Pons (tissue), 1 donor: Measurements from ENCODE around the gene PSMD4.
A peak's percentile ranks its signal among the peaks of the same experiment; 100 is the strongest.
"Not testable (repeated sequence)": the region's sequence is repeated elsewhere in the genome, so short reads cannot be mapped to it uniquely, and the experiment has no call there.

Experiments used
- DNase-seq: peaks from one replicate; pipeline ENCODE4 v3.0.0-alpha.2; 2016; ENCODE audit warnings: low spot score

PSMD4 gene

DNA sequence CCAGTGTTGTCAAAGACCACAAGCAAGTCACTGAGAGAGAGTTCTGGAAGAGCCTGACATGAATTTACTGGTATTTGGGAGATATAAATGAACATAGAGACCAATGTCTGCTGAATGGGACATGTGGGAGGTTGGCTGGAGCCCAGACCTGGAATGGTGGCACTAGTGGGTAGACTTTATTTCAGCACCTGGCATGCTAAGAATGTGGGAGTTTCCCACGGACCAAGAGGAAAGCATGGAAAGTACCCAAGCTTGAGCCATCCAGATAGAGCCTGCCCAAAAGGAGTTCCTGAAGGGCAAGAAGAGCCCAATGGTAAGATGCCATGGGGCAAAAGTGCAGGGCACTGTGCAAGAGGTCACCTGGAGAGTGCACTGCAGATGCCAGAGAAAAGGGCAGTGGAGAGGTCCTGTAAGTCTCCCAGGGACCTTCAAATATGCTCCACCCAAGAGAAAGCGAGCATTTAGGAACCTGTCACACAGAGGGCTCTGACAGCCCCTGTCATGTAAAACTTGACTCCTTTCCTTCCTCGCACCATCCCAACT is 19.5 kb downstream of the PSMD4 start:
- no peak for DNase-seq

DNA sequence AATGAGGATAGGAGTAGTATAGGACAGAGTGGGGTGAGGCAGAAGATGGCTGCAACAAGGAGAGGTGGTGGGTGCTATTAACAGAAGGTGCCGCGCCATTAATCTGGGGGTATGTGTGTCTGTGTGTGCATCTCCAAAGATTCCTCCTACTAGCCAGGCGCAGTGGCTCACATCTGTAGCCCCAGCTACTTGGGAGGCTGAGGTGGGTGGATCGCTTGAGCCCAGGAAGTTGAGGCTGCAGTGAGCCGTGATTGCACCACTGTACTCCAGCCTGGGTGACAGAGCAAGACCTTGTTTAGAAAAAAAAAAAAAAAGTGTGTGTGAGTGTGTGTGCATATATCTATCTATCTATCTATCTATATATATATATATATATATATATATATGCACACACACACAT is 20.8 kb downstream of the PSMD4 start:
- not testable (repeated sequence) for DNase-seq

DNA sequence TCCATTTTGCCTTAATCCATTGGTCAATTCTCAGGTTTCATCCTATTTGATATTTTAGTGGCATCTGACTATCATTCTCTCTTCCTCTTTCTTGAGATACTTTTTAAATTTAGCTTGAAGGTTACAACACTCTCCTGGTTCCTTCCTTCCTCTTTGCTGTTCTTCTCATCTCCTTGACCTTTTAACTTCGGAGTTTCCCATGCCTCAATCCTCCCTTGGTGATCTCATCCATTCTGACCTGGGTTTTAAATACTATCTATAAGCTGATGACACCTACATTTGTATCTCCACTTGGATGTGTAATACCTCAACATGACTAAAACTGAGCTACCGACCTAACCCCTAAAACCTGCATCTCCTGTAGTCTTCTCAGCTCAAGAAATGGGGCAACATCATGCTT is 22.7 kb downstream of the PSMD4 start:
- DNase-seq: peak; percentile 56

DNA sequence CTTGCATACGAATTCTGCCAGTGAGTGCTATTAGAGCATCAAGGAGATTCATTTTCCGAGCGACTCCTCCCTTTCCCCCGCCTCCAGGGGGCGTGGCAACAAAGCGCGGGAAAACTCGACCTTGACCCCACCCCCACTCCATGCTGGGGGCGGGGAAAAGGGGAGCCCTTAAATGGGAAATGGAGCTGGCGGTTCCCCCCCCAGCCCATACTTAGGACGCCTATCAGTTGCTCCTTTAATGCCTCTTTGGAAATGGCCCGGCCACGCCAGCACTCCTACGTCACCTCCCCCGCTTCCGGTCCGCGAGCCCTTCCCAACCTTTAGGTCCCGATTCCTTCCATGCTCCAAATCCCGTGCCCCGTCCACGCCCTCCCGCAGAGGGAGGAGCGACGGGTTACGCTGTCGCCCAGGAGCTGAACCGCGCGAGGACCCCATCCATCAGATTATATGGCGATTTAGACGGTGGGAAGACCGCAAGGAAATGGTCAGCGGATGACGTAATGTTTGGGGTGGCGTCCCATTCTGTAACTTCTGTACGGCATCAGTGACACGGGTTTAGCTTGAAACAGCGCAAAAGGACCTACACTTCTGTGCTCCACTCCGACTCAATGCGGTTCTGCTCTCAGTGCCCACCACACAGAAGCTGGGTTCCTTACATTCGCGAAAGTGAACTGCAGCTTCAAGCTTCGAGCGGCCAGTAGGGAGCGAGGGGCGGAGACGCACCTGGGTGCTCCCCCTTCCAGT is 26.9 kb downstream of the PSMD4 start:
- DNase-seq: peak; percentile 98

DNA sequence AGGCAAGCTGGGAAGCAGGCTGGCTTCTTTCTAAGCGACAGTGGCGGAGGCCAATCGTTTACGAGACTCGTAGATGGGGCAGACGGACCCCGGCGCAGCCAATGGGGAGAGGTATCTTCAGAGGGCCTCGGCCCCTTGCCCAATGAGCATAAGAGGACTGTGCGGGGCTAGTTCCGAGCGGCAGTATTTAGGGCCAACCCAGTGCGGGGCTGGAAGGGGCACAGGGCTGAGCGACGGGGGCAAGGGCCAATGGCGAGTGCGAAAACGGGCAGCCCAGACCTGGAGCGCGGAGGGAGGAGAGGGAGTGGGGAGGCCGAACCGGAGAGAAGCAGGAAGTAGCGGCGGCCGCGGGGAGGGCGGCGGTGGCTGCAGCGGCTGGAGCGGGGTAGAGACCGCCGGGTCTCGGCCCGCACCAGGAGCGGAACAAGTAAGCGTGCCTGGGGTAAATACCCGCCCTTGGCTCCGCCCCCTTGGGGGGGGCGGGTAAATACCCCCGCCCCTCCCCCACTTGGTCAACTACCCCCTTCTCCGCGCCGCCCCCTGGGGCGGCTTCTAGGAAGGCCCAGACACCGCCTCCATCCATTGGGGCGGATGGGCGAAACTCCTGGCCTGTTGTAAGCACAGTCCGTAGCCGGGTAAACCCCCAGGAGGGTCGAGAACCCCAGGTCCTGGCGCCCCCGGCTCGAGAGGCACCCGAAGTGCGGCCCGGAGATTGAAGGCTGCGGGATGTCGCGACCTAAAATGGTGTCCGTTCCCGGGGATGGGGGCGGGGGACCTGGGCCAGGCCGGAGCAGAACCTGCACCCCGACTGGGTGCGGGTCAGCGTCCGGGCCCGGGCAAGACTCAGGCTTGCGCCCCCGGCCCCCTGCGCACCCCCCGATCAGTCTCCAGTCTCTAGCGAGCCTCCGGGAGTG is 27.7 kb downstream of the PSMD4 start, which contains the start of gene ZNF687:
Gene ZNF687, plus strand, starts transcription at position 331 of the 914 bp plus-strand sequence. CDS start 3,993 bp downstream, outside the sequence.
- peak; percentile 100 for DNase-seq

DNA sequence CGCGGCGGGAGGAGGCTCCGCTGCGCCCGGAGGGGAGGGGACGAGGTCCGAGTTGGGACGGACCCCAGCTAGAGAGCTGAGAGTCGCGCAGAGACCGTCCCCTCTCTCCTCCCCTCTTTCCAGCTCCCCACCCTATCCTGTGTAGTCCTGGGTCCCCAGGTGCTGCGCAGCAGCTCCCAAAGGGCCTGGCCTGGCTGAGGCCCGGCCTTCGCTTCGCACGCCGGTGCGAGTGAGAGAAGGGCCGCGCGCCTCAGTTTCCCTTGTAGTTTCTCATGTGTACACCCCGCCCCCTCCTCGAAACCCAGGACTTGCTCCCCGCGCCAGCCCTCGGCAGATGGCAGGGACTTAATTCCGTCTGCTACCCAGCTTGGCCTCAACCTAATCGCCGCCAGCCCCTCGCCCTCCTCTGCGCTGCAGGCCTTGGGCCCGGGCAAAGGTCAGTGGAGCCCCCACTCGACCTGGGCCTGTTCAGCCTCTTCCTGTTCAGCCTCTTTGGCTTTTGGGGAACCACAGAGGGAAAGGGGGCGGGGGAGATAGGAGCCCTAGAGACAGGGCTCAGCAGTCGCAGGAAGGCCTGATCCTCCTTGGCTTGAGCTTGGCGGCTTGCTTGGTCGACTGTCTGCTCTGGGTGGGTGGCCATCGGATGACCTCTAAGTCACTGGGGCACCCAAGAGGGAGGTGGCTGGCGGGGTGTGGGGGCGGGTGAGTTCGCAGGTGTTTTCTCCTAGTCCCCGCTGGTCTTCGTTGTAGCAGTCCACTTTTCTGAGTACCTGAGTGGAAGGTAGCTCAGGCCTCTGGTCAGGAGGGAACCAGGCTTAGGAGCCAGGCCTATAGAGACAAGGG is 28.6 kb downstream of the PSMD4 start:
- no peak for DNase-seq

DNA sequence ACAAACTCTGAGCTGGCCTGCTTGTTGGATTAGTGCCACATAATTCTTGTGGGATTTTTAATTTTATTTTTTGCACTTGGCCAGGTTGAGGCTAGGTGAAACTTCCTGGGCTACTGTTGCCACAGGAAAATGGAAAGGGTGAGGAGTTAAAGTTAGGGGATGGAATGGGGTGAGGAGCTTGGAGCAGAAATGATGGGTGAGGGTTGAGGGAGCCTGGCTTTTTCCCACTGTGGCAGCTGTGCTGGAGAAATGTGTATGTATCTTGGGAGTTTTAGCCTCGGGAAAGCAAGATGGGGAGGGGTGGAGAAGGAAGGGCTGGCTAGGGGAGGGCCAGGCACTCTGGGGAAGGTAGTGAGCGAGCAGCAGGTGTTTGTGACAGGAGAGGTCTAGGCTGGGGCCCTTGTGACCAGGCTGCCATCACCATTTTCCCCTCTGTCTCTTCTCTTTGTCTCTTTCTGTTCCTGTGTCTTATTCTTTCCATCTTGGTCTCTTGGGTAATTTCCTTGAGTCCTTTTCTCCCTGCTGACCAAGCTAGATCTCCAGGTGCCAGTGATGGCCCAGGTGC is 29.6 kb downstream of the PSMD4 start:
- no peak for DNase-seq

DNA sequence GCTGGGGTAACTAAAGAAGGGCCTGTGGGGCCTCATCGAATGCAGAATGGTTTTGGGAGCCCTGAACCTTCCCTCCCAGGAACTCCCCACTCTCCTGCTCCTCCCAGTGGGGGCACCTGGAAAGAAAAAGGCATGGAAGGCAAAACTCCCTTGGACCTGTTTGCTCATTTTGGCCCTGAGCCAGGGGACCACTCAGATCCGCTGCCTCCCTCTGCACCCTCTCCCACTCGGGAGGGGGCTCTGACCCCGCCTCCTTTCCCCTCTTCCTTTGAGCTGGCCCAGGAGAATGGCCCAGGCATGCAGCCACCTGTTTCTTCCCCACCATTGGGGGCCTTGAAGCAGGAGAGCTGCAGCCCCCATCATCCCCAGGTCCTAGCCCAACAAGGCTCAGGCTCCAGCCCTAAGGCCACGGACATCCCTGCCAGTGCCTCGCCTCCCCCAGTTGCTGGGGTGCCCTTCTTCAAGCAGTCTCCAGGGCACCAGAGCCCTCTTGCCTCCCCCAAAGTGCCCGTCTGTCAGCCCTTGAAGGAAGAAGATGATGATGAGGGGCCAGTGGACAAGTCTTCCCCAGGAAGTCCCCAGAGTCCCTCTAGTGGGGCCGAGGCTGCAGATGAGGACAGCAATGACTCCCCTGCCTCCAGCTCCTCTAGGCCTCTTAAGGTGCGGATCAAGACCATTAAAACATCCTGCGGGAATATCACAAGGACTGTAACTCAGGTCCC is 32.2 kb downstream of the PSMD4 start:
- DNase-seq: no peak

DNA sequence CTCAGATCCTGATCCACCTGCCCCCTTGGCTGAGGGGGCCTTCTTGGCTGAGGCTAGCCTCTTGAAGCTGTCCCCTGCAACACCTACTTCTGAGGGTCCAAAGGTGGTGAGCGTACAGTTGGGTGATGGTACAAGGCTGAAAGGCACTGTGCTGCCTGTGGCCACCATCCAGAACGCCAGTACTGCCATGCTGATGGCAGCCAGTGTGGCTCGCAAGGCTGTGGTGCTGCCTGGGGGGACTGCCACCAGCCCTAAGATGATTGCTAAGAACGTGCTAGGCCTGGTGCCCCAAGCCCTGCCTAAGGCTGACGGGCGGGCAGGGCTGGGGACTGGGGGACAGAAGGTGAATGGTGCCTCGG is 32.8 kb downstream of the PSMD4 start:
- DNase-seq: no peak

DNA sequence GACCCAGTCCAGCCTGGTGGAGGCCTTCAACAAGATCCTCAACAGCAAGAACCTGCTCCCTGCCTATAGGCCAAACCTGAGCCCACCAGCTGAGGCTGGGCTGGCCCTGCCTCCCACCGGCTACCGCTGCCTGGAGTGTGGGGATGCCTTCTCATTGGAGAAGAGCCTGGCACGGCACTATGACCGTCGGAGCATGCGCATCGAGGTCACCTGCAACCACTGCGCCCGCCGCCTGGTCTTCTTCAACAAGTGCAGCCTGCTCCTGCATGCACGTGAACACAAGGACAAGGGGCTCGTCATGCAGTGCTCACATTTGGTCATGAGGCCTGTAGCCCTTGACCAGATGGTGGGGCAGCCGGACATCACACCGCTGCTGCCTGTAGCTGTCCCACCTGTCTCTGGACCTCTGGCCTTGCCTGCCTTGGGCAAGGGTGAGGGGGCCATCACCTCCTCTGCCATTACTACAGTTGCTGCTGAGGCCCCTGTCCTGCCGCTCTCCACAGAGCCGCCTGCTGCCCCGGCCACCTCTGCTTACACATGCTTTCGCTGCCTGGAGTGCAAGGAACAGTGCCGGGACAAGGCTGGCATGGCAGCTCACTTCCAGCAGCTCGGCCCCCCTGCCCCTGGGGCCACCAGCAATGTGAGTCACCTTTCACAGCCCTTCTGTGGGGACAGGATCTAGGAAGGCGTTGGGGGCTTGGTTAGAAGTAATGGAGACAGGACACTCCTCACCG is 33.4 kb downstream of the PSMD4 start:
- no peak for DNase-seq

DNA sequence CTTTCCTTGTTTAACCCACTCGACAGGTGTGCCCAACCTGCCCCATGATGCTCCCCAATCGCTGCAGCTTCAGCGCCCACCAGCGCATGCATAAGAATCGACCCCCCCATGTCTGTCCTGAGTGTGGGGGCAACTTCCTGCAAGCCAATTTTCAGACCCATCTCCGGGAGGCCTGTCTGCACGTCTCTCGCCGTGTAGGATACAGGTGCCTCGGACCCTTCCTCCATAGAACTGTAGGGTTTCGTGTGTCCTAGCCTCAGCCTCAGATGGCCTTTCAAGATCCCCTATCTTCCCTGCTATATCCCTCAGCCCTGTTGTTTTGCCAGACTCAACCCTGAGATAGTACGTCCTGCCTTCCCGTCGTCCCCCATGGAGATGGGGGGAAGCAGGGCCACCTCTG is 34.0 kb downstream of the PSMD4 start:
- no peak for DNase-seq

DNA sequence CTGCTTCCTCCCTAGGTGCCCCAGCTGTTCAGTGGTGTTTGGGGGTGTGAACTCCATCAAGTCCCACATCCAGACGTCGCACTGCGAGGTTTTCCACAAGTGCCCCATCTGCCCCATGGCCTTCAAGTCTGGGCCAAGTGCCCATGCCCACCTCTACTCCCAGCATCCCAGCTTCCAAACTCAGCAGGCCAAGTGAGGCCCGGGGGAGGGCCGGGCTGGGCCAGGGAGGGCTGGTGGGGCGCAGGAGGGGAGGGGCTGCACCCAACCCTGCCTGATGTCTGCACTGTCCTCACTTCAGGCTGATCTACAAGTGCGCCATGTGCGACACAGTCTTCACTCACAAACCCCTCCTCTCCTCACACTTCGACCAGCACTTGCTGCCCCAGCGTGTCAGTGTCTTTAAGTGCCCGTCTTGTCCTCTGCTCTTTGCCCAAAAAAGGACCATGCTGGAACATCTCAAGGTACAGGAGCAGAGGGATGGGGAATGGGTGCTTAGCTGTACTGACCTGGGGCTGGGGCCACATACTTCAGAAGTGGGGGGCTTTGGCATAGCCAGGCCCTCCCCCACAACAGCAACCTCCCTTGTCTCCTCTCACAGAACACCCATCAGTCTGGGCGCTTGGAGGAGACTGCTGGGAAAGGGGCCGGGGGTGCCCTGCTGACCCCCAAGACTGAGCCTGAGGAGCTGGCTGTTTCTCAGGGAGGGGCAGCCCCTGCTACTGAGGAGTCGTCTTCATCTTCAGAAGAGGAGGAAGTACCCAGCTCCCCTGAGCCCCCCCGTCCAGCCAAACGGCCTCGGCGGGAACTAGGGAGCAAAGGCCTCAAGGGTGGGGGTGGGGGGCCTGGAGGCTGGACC is 34.8 kb downstream of the PSMD4 start:
- no peak for DNase-seq

DNA sequence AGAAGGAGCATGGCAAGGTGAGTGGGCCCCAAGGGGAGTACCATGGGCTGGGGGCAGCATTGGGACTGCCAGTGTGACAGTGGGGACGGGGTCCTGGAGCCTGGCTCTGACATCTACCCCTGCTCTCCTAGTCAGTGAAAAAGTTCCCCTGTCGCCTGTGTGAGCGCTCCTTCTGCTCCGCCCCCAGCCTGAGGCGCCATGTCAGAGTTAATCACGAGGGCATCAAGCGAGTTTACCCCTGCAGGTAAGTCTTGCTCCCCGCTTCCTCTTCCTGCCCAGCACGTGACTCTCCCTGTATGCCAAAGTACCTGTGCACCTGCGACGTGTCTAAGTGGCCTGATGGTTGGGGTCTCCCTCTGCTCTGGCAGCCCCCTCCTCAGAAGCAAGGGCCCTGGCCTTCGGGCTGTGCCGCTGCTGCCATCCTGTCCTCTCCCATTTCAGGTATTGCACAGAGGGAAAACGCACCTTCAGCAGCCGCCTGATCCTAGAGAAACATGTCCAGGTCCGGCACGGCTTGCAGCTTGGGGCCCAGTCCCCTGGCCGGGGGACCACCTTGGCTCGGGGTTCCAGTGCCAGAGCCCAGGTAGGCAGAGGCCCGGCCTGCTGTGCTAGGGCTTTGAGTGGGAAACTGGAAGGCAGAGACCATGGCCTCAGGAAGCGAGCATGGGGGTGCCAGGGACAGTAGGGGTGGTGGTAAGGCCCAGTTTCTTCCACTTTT is 35.6 kb downstream of the PSMD4 start:
- no peak for DNase-seq

DNA sequence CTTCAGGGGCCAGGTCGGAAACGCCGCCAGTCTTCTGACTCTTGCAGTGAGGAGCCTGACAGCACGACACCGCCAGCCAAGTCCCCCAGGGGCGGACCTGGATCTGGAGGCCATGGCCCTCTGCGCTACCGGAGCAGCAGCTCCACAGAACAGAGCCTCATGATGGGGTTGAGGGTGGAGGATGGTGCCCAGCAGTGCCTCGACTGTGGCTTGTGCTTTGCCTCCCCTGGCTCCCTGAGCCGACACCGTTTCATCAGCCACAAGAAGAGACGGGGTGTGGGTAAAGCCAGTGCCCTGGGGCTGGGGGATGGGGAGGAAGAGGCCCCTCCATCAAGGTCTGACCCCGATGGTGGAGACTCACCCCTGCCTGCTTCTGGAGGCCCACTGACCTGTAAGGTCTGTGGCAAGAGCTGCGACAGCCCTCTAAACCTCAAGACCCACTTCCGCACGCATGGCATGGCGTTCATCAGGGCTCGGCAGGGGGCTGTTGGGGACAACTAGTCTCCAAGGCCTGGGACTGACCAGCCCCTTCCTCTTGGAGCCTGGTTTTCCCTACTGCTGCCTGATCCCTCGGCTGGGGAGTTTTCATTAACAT is 36.3 kb downstream of the PSMD4 start:
- DNase-seq: no peak

DNA sequence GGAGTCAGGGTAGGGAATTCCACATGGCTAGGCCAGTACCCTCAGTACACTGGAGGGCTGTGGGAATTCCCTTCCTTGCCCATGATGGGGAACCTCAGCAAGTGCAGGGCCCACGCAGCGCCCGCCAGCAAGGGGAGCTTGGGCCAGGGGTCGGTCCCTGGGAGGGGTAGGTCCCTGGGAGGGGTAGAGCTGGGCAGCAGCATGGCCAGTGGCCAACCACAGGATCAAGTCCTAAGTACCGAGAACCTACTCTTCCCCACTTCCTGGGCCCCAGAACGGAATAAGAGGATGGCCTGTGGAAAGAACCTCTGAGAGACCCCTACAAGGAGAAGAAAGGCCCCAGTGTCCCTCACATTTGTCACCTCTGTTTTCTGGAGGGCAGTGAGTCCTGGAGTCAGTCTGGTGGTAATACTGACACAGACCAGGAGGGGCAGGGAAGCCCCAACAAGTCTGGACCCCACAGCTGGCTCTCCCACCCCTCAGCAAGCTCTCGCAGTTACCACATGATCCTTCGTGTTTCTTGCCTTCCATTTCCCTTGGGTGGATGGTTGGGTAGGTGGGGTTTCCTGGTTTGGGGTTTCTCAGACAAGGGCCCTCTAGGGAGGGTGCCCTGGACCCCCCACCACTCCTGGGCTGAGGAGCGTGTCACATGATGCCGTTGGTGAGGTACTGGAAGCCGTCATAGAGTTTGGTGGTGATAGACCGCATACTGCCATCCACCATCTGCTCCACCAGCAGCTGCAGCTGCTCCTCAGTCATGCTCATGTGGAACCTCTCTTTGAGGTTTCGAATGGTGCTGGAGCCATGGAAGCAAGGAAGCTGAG is 37.9 kb downstream of the PSMD4 start:
- DNase-seq: no peak

DNA sequence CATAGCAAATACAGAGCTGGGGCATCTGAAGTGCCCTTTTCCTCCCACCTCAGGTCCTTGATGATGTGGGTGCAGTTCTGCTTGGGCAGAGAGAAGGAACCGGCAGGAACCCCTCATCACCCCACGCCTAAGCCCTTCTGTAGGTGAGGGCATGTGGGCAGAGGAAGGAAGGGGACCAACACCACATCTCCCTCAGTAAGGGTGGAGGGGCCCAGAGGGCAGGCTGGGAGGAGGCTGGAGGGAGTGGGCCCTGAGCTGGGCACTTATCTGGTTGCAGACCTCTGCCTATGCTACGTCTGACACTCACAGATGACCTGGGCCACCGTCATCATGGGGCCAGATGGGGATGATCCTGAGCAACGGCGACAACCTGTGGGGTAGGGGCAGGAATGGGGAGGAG is 38.6 kb downstream of the PSMD4 start:
- no peak for DNase-seq

DNA sequence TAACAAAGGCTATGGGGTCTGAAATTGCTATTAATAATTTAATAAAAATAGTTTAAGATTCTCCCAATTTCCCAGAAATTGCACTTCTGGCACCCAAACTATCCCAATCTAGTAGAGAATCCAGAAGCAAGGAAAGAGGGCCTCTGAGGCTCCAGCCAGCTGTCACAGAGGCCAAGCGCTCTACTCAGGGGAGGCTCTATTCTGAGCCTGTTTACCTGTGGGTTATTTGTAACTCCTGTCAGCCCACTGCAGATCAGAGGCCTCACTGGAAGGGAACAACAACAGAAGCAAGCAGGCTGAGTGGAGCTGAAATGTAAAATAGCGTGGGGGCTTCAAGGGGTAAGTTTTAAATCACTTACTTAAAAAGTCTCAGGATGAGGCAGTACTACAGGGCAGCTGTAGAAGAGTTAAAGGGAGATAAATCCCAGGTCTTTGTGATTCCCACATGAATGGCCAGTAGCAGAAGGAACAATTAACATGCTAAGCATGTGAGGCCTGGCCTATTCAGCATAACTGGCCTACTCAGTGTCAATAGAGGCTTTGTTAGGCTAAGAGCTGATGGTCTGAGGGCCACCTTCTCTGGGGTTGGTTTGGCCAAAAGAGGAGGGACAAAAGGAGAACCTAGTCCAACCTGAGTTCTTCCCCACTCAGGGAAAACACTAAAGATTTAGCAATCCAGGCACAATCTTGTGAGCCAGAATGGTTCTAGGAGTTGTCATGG is 40.4 kb downstream of the PSMD4 start:
- peak; percentile 97 for DNase-seq
